H1 (cell line): ENCODE results near the gene ENPP4. TPM values are rescaled to one million over a fixed set of nuclear protein-coding genes. Genes with fewer than 3 reads are reported as not detected.

Source experiments
- HDAC2 ChIP-seq, 2 experiments: fragments of 300-600 bp in 1 of 2; sonication (generic) in 1 of 2; IDR thresholded peaks; 2 replicates each; pipeline ENCODE4 v1.6.1; 2011 to 2012; ENCODE audit warnings: low read depth in 2 of 2, low read length in 2 of 2, mild to moderate bottlenecking in 2 of 2, moderate library complexity in 2 of 2, borderline replicate concordance in 1 of 2, inconsistent platforms in 1 of 2
- HDAC6 ChIP-seq: IDR thresholded peaks from one replicate; pipeline ENCODE4 v1.7.1; 2012; ENCODE audit warnings: low read depth, mild to moderate bottlenecking, inconsistent platforms, low read length, moderate library complexity
- KDM5A ChIP-seq: fragments of 200-600 bp; IDR thresholded peaks from 2 replicates; pipeline ENCODE4 v1.7.1; 2012; ENCODE audit warnings: mild to moderate bottlenecking, low read length, inconsistent platforms, mixed read lengths
- MAFK ChIP-seq: IDR thresholded peaks from 2 replicates; pipeline ENCODE4 v1.6.1; 2012; ENCODE audit warnings: low read depth, mild to moderate bottlenecking, improper control_type of control experiment, low read length
- POLR2A ChIP-seq, 2 experiments: IDR thresholded peaks; 1 replicate in 1 of 2; 2 replicates in 1 of 2; pipeline ENCODE4 v1.6.1; 2011; ENCODE audit warnings: low read depth in 2 of 2, low read length in 2 of 2, mild to moderate bottlenecking in 2 of 2; ENCODE audit errors: control extremely low read depth in 1 of 2
- RBBP5 ChIP-seq: IDR thresholded peaks from 2 replicates; pipeline ENCODE4 v1.7.1; 2012; ENCODE audit warnings: low read depth, mild to moderate bottlenecking, inconsistent platforms, low read length, moderate library complexity, borderline replicate concordance
- SP4 ChIP-seq: IDR thresholded peaks from 2 replicates; pipeline ENCODE4 v1.6.1; 2012; ENCODE audit warnings: low read length, inconsistent platforms
- SRF ChIP-seq: IDR thresholded peaks from 2 replicates; pipeline ENCODE4 v1.6.1; 2011; ENCODE audit warnings: mild to moderate bottlenecking, low read depth, low read length, moderate library complexity
- SUZ12 ChIP-seq: fragments of 200-600 bp; sonication (generic); IDR thresholded peaks from 2 replicates; pipeline ENCODE4 v1.6.1; 2012; ENCODE audit warnings: mild to moderate bottlenecking, inconsistent platforms, low read length, moderate library complexity, mixed read lengths
- TAF1 ChIP-seq: IDR thresholded peaks from 2 replicates; pipeline ENCODE4 v1.6.1; 2011; ENCODE audit warnings: mild to moderate bottlenecking, low read depth, low read length
- TAF7 ChIP-seq: optimal IDR thresholded peaks from 2 replicates; pipeline ENCODE3; 2011; ENCODE audit warnings: low read depth, mild to moderate bottlenecking, inconsistent platforms, low read length, moderate library complexity, borderline replicate concordance
- TCF12 ChIP-seq: IDR thresholded peaks from 2 replicates; pipeline ENCODE4 v1.6.1; 2011; ENCODE audit warnings: low read depth, mild to moderate bottlenecking, low read length
- YY1 ChIP-seq: IDR thresholded peaks from 2 replicates; pipeline ENCODE4 v1.6.1; 2011; ENCODE audit warnings: low read depth, mild to moderate bottlenecking, low read length
- polyA plus RNA-seq, 7 experiments: library from polyadenylated mRNA; depleted of rRNA in 3 of 7; stranded (reverse) in 5 of 7; unstranded in 2 of 7; fragments of >200 nt in 5 of 7; fragments of 200-250 nt in 2 of 7; gene quantifications; 1 replicate in 5 of 7; 2 replicates in 1 of 7; 4 replicates in 1 of 7; pipeline versions ENCODE4 v1.2.1 to v1.2.3, GENCODE V29; 2011 to 2013; ENCODE audit warnings: missing spikeins in 2 of 7, mixed read lengths in 2 of 7
- total RNA-seq: library from RNA; stranded (reverse); fragmentation: NEBNext Ultra II Directional; extraction: Animal tissue kit (Norgen Biotek cat#: 25700); gene quantifications from 2 replicates; pipeline ENCODE4 v1.2.1, GENCODE V29; 2021

ENPP4 gene
- total and polyA plus RNA-seq, 2 of the 8 experiments (the other 6 are each of a cell fraction or from before 2014, with no cell fraction given), result 2.0 to 4.4 TPM

DNA sequence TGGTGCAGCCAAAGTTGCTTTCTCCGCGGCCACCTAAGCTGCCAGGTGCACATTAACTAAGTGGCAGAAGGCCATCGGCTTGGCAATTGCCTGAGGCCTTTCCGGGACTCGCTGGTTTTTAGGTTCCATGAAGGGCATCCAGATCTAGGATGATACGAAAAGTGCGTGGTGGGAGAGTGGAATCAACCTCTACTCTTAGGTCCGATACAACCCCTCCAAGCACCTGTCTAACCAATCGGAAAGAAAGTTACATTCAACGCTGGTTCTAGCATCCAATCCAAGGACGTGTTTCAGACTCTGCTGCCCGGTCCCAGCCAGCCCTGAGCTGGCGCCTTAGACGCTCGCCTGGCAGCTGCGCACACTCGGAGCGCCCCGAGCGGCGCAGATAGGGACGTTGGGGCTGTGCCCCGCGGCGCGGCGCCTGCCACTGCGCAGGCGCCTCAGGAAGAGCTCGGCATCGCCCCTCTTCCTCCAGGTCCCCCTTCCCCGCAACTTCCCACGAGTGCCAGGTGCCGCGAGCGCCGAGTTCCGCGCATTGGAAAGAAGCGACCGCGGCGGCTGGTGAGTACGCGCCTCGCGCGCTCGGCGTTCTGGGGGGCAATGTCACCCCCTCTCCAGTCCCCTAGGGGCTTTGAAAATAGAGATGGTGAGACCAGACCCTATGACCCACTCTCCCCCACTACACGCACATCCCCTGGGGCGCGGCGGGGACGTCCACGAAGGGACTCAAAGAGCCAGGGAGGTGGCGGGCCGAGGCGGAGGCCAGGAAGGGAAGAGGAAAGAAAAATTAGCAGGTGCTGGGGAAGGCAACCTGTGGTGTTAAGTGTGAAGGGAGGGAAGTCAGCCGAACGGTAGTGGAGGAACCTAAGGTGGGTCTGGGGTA, at the start of gene ENPP4 (continued):
- peak in 1 of 2 experiments; percentile 59; a peak in 1 of 4 replicates for TF ChIP-seq HDAC2 (IDR thresholded peaks at IDR 0.05; ENCODE audit: borderline replicate concordance in 1 of 2, low read depth in 2 of 2, low read length in 2 of 2)
- TF ChIP-seq TCF12, result no peak
- no peak for TF ChIP-seq SP4
- peak; percentile 92; the same call in 1 of the 2 replicates for TF ChIP-seq RBBP5
- TF ChIP-seq POLR2A (IDR thresholded peaks at IDR 0.05; ENCODE audit: control extremely low read depth in 1 of 2, low read depth in 2 of 2, low read length in 2 of 2), result peak in 1 of 2 experiments; percentile 40; a peak in 1 of 3 replicates
- TF ChIP-seq KDM5A, result no peak
- TF ChIP-seq HDAC6, result no peak
- no peak for TF ChIP-seq MAFK
- TF ChIP-seq SRF, result no peak
- TF ChIP-seq TAF1, result peak; percentile 17; the same call in 1 of the 2 replicates
- no peak for TF ChIP-seq SUZ12
- TF ChIP-seq YY1, result no peak
- TF ChIP-seq TAF7, result no peak
